GM18951 (cell line): ENCODE data around the gene FGGY.
"Not testable (repeated sequence)": the region's sequence is repeated elsewhere in the genome, so short reads cannot be mapped to it uniquely, and the experiment has no call there.

Source experiments
- POLR2A ChIP-seq: IDR thresholded peaks from 4 replicates; pipeline ENCODE4 v1.6.1; 2011; ENCODE audit warnings: mild to moderate bottlenecking; ENCODE audit not compliant: insufficient read length, insufficient read depth; ENCODE audit errors: extremely low read depth
- in situ Hi-C: fragments of 300-500 bp; cut with MboI; formaldehyde crosslinking; loops from one replicate; pipeline ENCODE4 v1.12.0; 2022; ENCODE audit warnings: low sequenced_read_pairs, mixed read lengths, inconsistent platforms; ENCODE audit not compliant: unreplicated experiment

FGGY gene

GRCh38 chr1:59699227-59699847 is 402.4 kb downstream of the FGGY start:
- TF ChIP-seq POLR2A: no peak
- in situ Hi-C loops: no loop called here

GRCh38 chr1:59701376-59701775 is 404.5 kb downstream of the FGGY start:
- in situ Hi-C loops: loop anchor here (10.0 kb wide), 1 partner anchor 957 kb away; no protein-coding TSS in a partner anchor
- TF ChIP-seq POLR2A: no peak

GRCh38 chr1:59703226-59703917 is 406.5 kb downstream of the FGGY start:
- TF ChIP-seq POLR2A: no peak
- in situ Hi-C loops: loop anchor here (10.0 kb wide), 1 partner anchor 959 kb away; no protein-coding TSS in a partner anchor

GRCh38 chr1:59703918-59704378 is 407.1 kb downstream of the FGGY start:
- in situ Hi-C loops: loop anchor here (10.0 kb wide), 1 partner anchor 959 kb away; no protein-coding TSS in a partner anchor
- TF ChIP-seq POLR2A: no peak

DNA sequence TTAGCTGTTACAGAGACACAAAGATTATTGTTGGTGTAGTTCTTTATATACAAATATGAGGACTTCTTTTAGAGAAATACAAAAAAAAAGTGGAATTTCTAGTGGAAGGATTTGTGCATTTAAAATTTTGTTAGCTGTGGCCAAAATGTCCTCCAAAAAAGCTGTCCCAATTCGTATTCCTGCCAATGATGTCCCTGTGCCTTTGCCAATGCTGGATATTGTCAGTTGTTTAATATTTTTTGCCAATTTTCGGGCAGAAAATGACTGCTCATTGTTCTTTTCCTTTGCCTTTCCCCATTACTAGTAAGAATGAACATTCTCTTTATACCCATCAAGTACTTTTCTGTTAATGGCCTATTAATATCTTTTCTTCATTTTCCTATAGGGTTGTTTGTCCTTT is 407.8 kb downstream of the FGGY start:
- in situ Hi-C loops: loop anchor here (10.0 kb wide), 1 partner anchor 960 kb away; no protein-coding TSS in a partner anchor

DNA sequence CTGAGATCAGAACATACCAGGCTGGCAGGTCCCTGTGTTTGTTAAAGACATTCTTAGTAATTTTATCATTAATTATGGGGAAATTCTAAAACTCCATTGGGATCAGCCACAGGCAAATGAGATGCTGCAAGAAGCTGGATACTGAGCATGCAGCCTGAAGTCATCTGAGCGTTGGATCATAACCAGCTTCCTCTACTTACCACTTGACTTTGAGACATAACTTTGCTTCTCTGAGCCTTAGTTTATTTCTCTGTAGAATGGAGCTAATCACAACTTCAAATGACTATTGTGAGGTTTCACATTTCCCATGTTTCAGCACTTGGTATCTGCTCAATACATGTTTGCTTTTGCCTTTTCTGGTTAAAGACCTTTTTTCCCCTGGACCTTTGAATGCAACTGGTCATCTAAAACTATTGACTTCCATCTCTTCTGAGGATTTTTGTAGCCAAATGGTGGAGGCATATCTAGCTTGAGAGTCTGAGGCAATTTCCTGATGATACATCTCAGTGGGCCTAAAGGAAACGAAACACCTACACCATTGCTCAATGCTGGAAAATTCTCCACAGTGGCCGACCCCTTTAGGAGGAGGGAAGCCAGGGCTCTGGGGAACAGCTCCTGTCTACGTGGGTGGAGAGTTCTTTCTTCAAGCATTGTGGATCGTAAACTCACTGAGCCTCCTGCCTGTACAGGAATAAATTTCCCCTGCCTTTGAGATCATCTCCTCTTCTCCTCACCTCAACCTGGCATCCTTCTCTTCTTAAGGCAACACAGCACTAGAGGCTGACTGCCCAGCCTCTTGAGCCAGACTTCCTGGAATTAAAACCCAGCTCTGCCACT is 408.8 kb downstream of the FGGY start:
- in situ Hi-C loops: loop anchor here (10.0 kb wide), 1 partner anchor 961 kb away; no protein-coding TSS in a partner anchor

More for the DNA sequence above, 407.8 kb downstream of the FGGY start:
- no peak for TF ChIP-seq POLR2A

DNA sequence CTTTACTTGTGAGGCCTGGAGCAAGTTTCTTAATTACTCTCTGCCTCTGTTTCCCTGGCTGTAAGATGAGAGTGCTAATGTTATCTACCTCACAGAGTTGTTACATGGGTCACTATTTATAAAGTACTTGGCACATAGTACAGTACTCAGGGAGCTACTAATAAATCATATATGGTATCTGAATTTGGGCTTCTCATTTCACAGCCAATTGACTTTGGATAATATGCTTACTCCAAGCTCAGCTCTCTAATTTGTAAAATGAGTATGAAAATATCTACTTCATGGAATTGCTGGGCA is 409.4 kb downstream of the FGGY start:
- TF ChIP-seq POLR2A: no peak
- in situ Hi-C loops: loop anchor here (10.0 kb wide), 1 partner anchor 961 kb away; no protein-coding TSS in a partner anchor

More for the DNA sequence above, 408.8 kb downstream of the FGGY start:
- no peak for TF ChIP-seq POLR2A

GRCh38 chr1:59707178-59707791 is 410.4 kb downstream of the FGGY start:
- in situ Hi-C loops: loop anchor here (10.0 kb wide), 1 partner anchor 962 kb away; no protein-coding TSS in a partner anchor
- no peak for TF ChIP-seq POLR2A

DNA sequence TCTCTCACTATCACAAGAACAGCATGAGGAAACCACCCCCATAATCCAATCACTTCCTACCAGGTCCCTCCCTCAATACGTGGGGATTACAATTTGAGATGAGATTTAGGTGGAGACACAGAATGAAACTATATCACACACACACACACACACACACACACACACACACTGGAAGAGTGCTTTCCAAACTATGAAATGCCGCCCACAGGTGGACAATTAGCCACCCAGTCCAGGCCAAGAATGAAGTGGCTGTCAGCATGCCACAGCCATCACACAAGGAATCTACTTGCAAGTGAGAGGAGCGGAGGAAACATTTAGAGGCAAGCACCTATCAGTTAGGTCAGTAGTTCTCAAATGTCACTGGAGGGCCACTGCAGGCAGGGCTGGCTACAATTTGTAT is 412.4 kb downstream of the FGGY start:
- TF ChIP-seq POLR2A: no peak
- in situ Hi-C loops: loop anchor here (10.0 kb wide), 1 partner anchor 965 kb away; no protein-coding TSS in a partner anchor

DNA sequence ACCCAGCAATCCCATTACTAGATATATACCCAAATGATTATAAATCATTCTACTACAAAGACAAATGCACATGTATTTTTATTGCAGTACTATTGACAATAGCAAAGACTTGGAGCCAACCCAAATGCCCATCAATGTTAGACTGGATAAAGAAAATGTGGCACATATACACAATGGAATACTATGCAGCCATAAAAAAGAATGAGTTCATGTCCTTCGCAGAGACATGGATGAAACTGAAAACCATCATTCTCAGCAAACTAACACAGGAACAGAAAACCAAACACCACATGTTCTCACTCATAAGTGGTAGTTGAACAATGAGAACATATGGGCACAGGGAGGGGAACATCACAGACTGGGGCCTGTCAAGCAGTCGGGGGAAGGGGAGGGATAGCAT is 414.0 kb downstream of the FGGY start:
- in situ Hi-C loops: not testable (repeated sequence)

DNA sequence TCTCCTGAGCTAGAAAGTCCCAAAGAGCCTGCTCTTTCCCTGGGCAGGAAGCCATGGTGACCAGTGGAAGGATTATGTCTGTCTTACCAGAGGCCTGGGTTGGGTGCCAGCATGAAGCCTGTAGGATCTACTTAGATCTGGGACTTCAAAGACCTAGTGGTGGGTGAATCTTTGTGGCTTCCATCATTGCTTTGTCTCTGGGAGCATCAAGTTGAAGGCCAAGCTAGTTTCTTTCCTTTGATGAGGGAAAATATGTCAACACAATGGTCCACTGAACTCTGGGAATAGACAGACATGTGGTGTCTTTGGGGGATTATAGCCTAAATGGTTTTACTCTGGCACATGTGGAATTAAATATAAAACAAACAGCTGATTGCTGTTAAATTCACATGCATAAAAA is 417.3 kb downstream of the FGGY start:
- in situ Hi-C loops: no loop called here
- no peak for TF ChIP-seq POLR2A

DNA sequence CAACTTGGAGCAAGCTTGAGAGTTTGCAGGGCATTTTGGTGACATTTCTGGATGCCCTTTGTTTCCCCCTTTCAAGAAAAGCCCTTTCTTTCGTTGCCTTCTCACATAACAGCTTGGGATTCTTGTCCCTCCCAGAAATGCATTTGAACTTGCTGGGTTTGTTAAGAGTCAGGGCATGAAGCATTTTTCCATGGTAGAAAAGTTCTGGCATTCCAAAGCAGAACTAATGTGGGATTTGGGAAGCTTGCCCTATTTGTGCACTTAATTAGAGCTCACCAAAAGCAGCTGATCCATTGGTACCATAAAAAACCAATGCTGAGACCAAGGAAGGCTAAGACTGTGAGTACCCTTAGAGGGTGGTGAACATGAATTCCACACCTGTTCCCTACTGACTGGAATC is 418.1 kb downstream of the FGGY start:
- no peak for TF ChIP-seq POLR2A
- in situ Hi-C loops: no loop called here

DNA sequence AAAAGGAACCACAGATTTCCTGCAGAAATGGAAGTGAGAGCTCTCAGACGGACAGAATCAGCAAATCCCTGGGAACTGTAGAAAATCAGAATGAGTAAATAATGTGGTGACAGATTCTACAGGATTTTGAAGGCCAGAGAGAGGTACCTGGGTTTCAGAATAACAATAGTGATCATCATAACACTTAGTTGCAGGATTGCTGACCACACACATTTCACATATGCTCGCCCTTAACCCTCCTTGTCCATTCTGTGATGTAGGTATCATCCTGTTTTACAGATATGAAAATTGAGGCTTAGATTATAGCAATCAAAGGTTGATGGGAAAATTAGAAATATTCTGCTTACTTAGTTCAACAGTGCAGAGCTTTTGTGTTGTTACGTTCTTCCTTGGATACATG is 419.9 kb downstream of the FGGY start:
- no peak for TF ChIP-seq POLR2A
- in situ Hi-C loops: no loop called here
